Fibroblast of mammary gland (primary cell): ENCODE data around the gene PNO1.
"Not testable (repeated sequence)": the region's sequence is repeated elsewhere in the genome, so short reads cannot be mapped to it uniquely, and the experiment has no call there.

ENCODE experiments used
- DNase-seq: peaks from one replicate; pipeline ENCODE4 v3.0.0-alpha.2; 2010; ENCODE audit warnings: low read depth
- H3K4me3 ChIP-seq: 2 replicates; pipeline ENCODE4 v1.5.1; 2011; ENCODE audit warnings: low read depth, mild to moderate bottlenecking, low read length, moderate library complexity; ENCODE audit not compliant: control insufficient read depth
- TF ChIP-seq, protein P1 (sequence below): conservative IDR thresholded peaks from 2 replicates; pipeline ENCODE4 v1.5.1; 2011; ENCODE audit warnings: low read depth, low read length, inconsistent platforms; ENCODE audit not compliant: control insufficient read depth, insufficient read depth

The PNO1 gene

DNA sequence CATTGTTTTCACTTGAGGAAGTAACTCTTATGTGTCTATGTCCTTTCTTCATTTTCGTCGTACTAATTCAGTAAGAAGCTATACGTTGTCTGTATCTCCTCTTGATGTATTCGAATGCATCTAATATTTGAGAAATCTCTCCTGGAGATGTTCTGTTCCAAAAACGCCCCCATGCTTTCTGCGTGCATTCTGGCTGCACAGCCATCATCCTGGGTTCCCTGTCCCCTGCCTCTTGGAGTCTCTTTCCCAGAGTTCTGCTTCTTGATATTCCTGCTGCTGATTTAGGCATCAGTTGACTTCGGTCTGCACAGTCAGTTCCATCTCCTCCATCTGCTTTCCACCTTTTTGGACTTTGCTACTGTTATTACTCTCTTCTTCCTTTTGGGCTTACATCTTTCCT is 13.5 kb downstream of the PNO1 start:
- H3K4me3 ChIP-seq, result no peak overlapping the region
- TF ChIP-seq, protein P1, sequence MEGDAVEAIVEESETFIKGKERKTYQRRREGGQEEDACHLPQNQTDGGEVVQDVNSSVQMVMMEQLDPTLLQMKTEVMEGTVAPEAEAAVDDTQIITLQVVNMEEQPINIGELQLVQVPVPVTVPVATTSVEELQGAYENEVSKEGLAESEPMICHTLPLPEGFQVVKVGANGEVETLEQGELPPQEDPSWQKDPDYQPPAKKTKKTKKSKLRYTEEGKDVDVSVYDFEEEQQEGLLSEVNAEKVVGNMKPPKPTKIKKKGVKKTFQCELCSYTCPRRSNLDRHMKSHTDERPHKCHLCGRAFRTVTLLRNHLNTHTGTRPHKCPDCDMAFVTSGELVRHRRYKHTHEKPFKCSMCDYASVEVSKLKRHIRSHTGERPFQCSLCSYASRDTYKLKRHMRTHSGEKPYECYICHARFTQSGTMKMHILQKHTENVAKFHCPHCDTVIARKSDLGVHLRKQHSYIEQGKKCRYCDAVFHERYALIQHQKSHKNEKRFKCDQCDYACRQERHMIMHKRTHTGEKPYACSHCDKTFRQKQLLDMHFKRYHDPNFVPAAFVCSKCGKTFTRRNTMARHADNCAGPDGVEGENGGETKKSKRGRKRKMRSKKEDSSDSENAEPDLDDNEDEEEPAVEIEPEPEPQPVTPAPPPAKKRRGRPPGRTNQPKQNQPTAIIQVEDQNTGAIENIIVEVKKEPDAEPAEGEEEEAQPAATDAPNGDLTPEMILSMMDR, result no peak
- DNase-seq, result no peak

- TF ChIP-seq, protein P1, result no peak
- DNase-seq, result no peak
- no peak overlapping the region for H3K4me3 ChIP-seq
These were observed 14.0 kb downstream of the PNO1 start for GRCh38 chr2:68171684-68172083.

- no peak for DNase-seq
- H3K4me3 ChIP-seq, result no peak overlapping the region
- TF ChIP-seq, protein P1, result no peak
These were observed 14.8 kb downstream of the PNO1 start for GRCh38 chr2:68172521-68172920.

GRCh38 chr2:68172990-68173700 is 15.5 kb downstream of the PNO1 start:
- TF ChIP-seq, protein P1, result no peak
- no peak overlapping the region for H3K4me3 ChIP-seq
- no peak for DNase-seq

DNA sequence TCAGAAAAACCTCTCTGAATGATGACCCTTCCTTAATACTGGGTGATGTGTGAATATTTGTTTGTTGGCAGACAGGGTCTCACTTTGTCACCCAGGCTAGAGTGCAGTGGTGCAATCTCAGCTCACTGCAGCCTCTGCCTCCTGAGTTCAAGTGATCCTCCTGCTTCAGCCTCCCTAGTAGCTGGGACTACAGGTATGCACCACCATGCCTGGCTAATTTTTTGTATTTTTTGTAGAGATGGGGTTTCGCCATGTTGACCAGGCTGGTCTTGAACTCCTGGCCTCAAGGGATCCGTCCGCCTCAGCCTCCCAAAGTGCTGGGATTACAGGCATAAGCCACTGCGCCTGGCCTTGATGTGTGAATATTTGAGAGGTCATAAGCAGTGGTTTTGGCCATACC is 17.5 kb downstream of the PNO1 start:
- DNase-seq, result not testable (repeated sequence)

GRCh38 chr2:68176657-68177056 is 19.0 kb downstream of the PNO1 start:
- TF ChIP-seq, protein P1, result no peak
- no peak overlapping the region for H3K4me3 ChIP-seq
- DNase-seq, result no peak

More for the DNA sequence above, 17.5 kb downstream of the PNO1 start:
- not testable (repeated sequence) for H3K4me3 ChIP-seq

GRCh38 chr2:68177541-68177940 is 19.9 kb downstream of the PNO1 start:
- H3K4me3 ChIP-seq, result no peak overlapping the region
- TF ChIP-seq, protein P1, result no peak
- no peak for DNase-seq
